GM18909 (cell line): Measurements from ENCODE around the gene DHX35.

Experiments used
- ATAC-seq: cut with Tn5 transposase; IDR thresholded peaks from one replicate; pipeline ENCODE4 v1.9.1; 2021; ENCODE audit warnings: mild to moderate bottlenecking; ENCODE audit not compliant: unreplicated experiment, poor library complexity

The DHX35 gene

GRCh38 chr20:39016041-39016440, 53.9 kb downstream of the DHX35 start:
- no peak for ATAC-seq

GRCh38 chr20:39016506-39016905, 54.4 kb downstream of the DHX35 start:
- no peak for ATAC-seq

GRCh38 chr20:39019027-39019426, 56.9 kb downstream of the DHX35 start:
- ATAC-seq: no peak

GRCh38 chr20:39019805-39020325, 57.7 kb downstream of the DHX35 start:
- ATAC-seq: peak; percentile 78

- no peak for ATAC-seq
Measured at GRCh38 chr20:39021748-39022147, 59.6 kb downstream of the DHX35 start.

GRCh38 chr20:39025883-39026282, 63.7 kb downstream of the DHX35 start:
- no peak for ATAC-seq

- ATAC-seq: no peak
Measured at GRCh38 chr20:39029364-39029763, 67.2 kb downstream of the DHX35 start.

- ATAC-seq: no peak
Measured at GRCh38 chr20:39032997-39033396, 70.9 kb downstream of the DHX35 start.

- ATAC-seq: no peak
Measured at GRCh38 chr20:39036011-39036410, 73.9 kb downstream of the DHX35 start.

GRCh38 chr20:39036851-39037250, 74.7 kb downstream of the DHX35 start:
- ATAC-seq: no peak

GRCh38 chr20:39038047-39038446, 75.9 kb downstream of the DHX35 start:
- ATAC-seq: no peak

- ATAC-seq: no peak
Measured at GRCh38 chr20:39038495-39038894, 76.4 kb downstream of the DHX35 start.

- no peak for ATAC-seq
Measured at GRCh38 chr20:39039261-39039660, 77.1 kb downstream of the DHX35 start.

GRCh38 chr20:39040116-39040515, 78.0 kb downstream of the DHX35 start:
- ATAC-seq: no peak

GRCh38 chr20:39041067-39041466, 78.9 kb downstream of the DHX35 start:
- ATAC-seq: no peak

- ATAC-seq: no peak
Measured at GRCh38 chr20:39042279-39043150, 80.4 kb downstream of the DHX35 start.

- ATAC-seq: no peak
Measured at GRCh38 chr20:39044501-39044900, 82.4 kb downstream of the DHX35 start.

GRCh38 chr20:39045676-39046075, 83.5 kb downstream of the DHX35 start:
- no peak for ATAC-seq

GRCh38 chr20:39047417-39047985, 85.4 kb downstream of the DHX35 start:
- no peak for ATAC-seq

- peak; percentile 68 for ATAC-seq
Measured at GRCh38 chr20:39048000-39048696, 86.0 kb downstream of the DHX35 start.

GRCh38 chr20:39049148-39049547, 87.0 kb downstream of the DHX35 start:
- no peak for ATAC-seq
